IMR-90 (cell line): Measurements from ENCODE around the gene FASTKD1. TPM values are rescaled to one million over a fixed set of nuclear protein-coding genes. Genes with fewer than 3 reads are reported as not detected.

Experiments
- ATAC-seq: fragments of 200-7000 bp; cut with Tn5 transposase; 2 replicates; pipeline ENCODE4 v1.9.1; 2020; ENCODE audit warnings: low read depth, mild to moderate bottlenecking, moderate library complexity
- BruUV-seq: library from RNA; stranded (reverse); fragments of 400-500 nt; replicated peaks from 2 replicates; lab custom pipeline; 2021; lab: Mats Ljungman, UMichigan
- CTCF ChIA-PET: fragments of 300-600 bp; formaldehyde crosslinking; extraction: SDS; loops from one replicate; lab custom pipeline; 2021; ENCODE audit warnings: antibody characterized with exemption; lab: Yijun Ruan, JAX
- POLR2A ChIA-PET: fragments of 300-600 bp; sonication (Branson Sonifier 250); formaldehyde crosslinking; loops from one replicate; lab custom pipeline; 2022; ENCODE audit warnings: antibody characterized with exemption; ENCODE audit not compliant: unreplicated experiment; lab: Charles Lee
- DNase-seq: peaks from one replicate; pipeline ENCODE4 v3.0.0; 2013
- H2AFZ ChIP-seq: replicated peaks from 2 replicates; pipeline ENCODE3; 2013; ENCODE audit warnings: low read length, mild to moderate bottlenecking; ENCODE audit not compliant: poor library complexity
- H2AK5ac ChIP-seq: 2 replicates; pipeline ENCODE4 v1.6.1; 2013; ENCODE audit warnings: low read depth, low read length, inconsistent platforms
- H2AK9ac ChIP-seq: replicated peaks from 2 replicates; pipeline ENCODE3; 2013; ENCODE audit warnings: mild to moderate bottlenecking, low read depth, low read length, moderate library complexity; ENCODE audit not compliant: poor library complexity
- H2BK120ac ChIP-seq: 2 replicates; pipeline ENCODE4 v1.6.1; 2013; ENCODE audit warnings: low read depth, low read length, inconsistent platforms
- H2BK15ac ChIP-seq: 3 replicates; pipeline ENCODE4 v1.6.1; 2013; ENCODE audit warnings: low read depth, low read length, inconsistent platforms
- H2BK20ac ChIP-seq: 2 replicates; pipeline ENCODE4 v1.6.1; 2013; ENCODE audit warnings: low read depth, mild to moderate bottlenecking, inconsistent platforms, low read length, moderate library complexity
- H2BK5ac ChIP-seq: 2 replicates; pipeline ENCODE4 v1.6.1; 2013; ENCODE audit warnings: mild to moderate bottlenecking, low read depth, low read length, inconsistent platforms; ENCODE audit not compliant: poor library complexity, severe bottlenecking
- H3K14ac ChIP-seq: replicated peaks from 2 replicates; pipeline ENCODE4 v1.6.1; 2013; ENCODE audit warnings: low read depth, low read length, inconsistent platforms
- H3K18ac ChIP-seq: 2 replicates; pipeline ENCODE4 v1.6.1; 2013; ENCODE audit warnings: low read depth, low read length, control low read depth
- H3K23ac ChIP-seq: 2 replicates; pipeline ENCODE4 v1.6.1; 2013; ENCODE audit warnings: low read depth, low read length, inconsistent platforms
- H3K27ac ChIP-seq: 2 replicates; pipeline ENCODE4 v1.5.1; 2013; ENCODE audit warnings: mild to moderate bottlenecking, control low read depth, low read length; ENCODE audit not compliant: insufficient read depth
- H3K27me3 ChIP-seq: 2 replicates; pipeline ENCODE4 v1.6.1; 2013; ENCODE audit warnings: low read length; ENCODE audit not compliant: control insufficient read depth, insufficient read depth
- H3K36me3 ChIP-seq: 2 replicates; pipeline ENCODE4 v1.6.1; 2013; ENCODE audit warnings: low read length, mixed read lengths; ENCODE audit not compliant: control insufficient read depth, insufficient read depth
- H3K4ac ChIP-seq: 2 replicates; pipeline ENCODE4 v1.6.1; 2013; ENCODE audit warnings: low read depth, low read length, inconsistent platforms
- H3K4me1 ChIP-seq: 2 replicates; pipeline ENCODE4 v1.6.1; 2013; ENCODE audit warnings: low read length, mixed read lengths; ENCODE audit not compliant: control insufficient read depth, insufficient read depth
- H3K4me2 ChIP-seq: 2 replicates; pipeline ENCODE4 v1.6.1; 2013; ENCODE audit warnings: low read depth, mild to moderate bottlenecking, control low read depth, low read length, moderate library complexity
- H3K4me3 ChIP-seq: 2 replicates; pipeline ENCODE4 v1.5.1; 2013; ENCODE audit warnings: low read depth, mild to moderate bottlenecking, control low read depth, low read length, moderate library complexity; ENCODE audit not compliant: insufficient read depth
- H3K56ac ChIP-seq: 2 replicates; pipeline ENCODE4 v1.6.1; 2013; ENCODE audit warnings: low read length, inconsistent platforms; ENCODE audit not compliant: insufficient read depth; ENCODE audit errors: extremely low read depth
- H3K79me1 ChIP-seq, 2 experiments: 2 replicates each; pipeline ENCODE4 v1.6.1; 2013; ENCODE audit warnings: low read length in 2 of 2, inconsistent platforms in 1 of 2, low read depth in 1 of 2
- H3K9ac ChIP-seq: 2 replicates; pipeline ENCODE4 v1.6.1; 2013; ENCODE audit warnings: low read depth, low read length, control low read depth
- H3K9me1 ChIP-seq: 2 replicates; pipeline ENCODE4 v1.6.1; 2013; ENCODE audit warnings: low read length, inconsistent platforms; ENCODE audit not compliant: insufficient read depth
- H3K9me3 ChIP-seq: 2 replicates; pipeline ENCODE4 v1.6.1; 2013; ENCODE audit warnings: low read length; ENCODE audit not compliant: control insufficient read depth, insufficient read depth
- H4K20me1 ChIP-seq: 2 replicates; pipeline ENCODE4 v1.6.1; 2013; ENCODE audit warnings: low read length, inconsistent platforms; ENCODE audit not compliant: insufficient read depth
- H4K5ac ChIP-seq: 2 replicates; pipeline ENCODE4 v1.6.1; 2013; ENCODE audit warnings: mild to moderate bottlenecking, low read depth, low read length, control low read depth
- H4K8ac ChIP-seq, 2 experiments: 2 replicates each; pipeline ENCODE4 v1.6.1; 2013; ENCODE audit warnings: low read depth in 2 of 2, low read length in 2 of 2, control low read depth in 1 of 2, inconsistent platforms in 1 of 2
- H4K91ac ChIP-seq: 2 replicates; pipeline ENCODE4 v1.6.1; 2013; ENCODE audit warnings: low read depth, low read length, inconsistent platforms; ENCODE audit not compliant: insufficient read depth
- CHD1 ChIP-seq: IDR thresholded peaks from 2 replicates; pipeline ENCODE4 v1.6.1; 2012; ENCODE audit warnings: low read depth, low read length, improper control_type of control experiment
- ELK1 ChIP-seq: fragments of 150-350 bp; IDR thresholded peaks from 2 replicates; pipeline ENCODE4 v1.6.1; 2016; ENCODE audit warnings: low read depth, mild to moderate bottlenecking, low read length, moderate library complexity, borderline replicate concordance
- MAFK ChIP-seq: IDR thresholded peaks from 2 replicates; pipeline ENCODE4 v1.6.1; 2012; ENCODE audit warnings: low read depth, low read length, improper control_type of control experiment
- MAZ ChIP-seq: IDR thresholded peaks from 2 replicates; pipeline ENCODE4 v1.6.1; 2012; ENCODE audit warnings: low read depth, mild to moderate bottlenecking, low read length, improper control_type of control experiment, moderate library complexity, borderline replicate concordance
- NFE2L2 ChIP-seq: fragments of 150-350 bp; IDR thresholded peaks from 2 replicates; pipeline ENCODE4 v1.6.1; 2016; ENCODE audit warnings: low read depth, mild to moderate bottlenecking, low read length
- POLR2A ChIP-seq: IDR thresholded peaks from 2 replicates; pipeline ENCODE4 v1.6.1; 2012; ENCODE audit warnings: mild to moderate bottlenecking, low read depth, low read length
- USF2 ChIP-seq: fragments of 150-350 bp; IDR thresholded peaks from 2 replicates; pipeline ENCODE4 v1.6.1; 2017; ENCODE audit warnings: mild to moderate bottlenecking, antibody characterized with exemption, low read length, low read depth
- WGBS, 2 experiments: methylation state at CpG; one replicate each; pipeline versions ENCODE4 v1.1.5 to v1.1.7; 2013; ENCODE audit warnings: missing lambda C conversion rate in 2 of 2; ENCODE audit not compliant: insufficient read length in 1 of 2; ENCODE audit errors: extremely low coverage in 2 of 2; 5-methylcytosine and 5-hydroxymethylcytosine counted together
- dilution Hi-C: fragments of 300-500 bp; cut with HindIII; formaldehyde crosslinking; loops from one replicate; pipeline ENCODE4 v1.14.3; 2018; ENCODE audit warnings: low sequenced_read_pairs; ENCODE audit not compliant: unreplicated experiment
- in situ Hi-C: fragments of 300-500 bp; cut with MboI; formaldehyde crosslinking; loops from 3 replicates; pipeline ENCODE4 v1.14.3; 2019; ENCODE audit warnings: low sequenced_read_pairs, inconsistent platforms, mixed read lengths
- intact Hi-C: fragments of 100-400 bp; cut with micrococcal nuclease; formaldehyde crosslinking; loops from 2 replicates; pipeline ENCODE4 v1.10.0; 2022
- polyA plus RNA-seq, 3 experiments: library from polyadenylated mRNA; depleted of rRNA; stranded (reverse); fragments of >200 nt; gene quantifications; 2 replicates each; pipeline ENCODE4 v1.2.3, GENCODE V29; 2012; ENCODE audit warnings: low replicate concordance in 1 of 3
- total RNA-seq: library from RNA; depleted of rRNA; stranded (reverse); fragments of >200 nt; gene quantifications from 2 replicates; pipeline ENCODE4 v1.2.3, GENCODE V29; 2012

The FASTKD1 gene
- total and polyA plus RNA-seq, 2 of the 4 experiments (the other 2 are of a cell fraction), result 11.4 to 11.5 TPM

GRCh38 chr2:169572189-169572588 is 1.5 kb downstream of the FASTKD1 start:
- Histone ChIP-seq H3K36me3 (no peaks in the 10 kb centered on the region), H3K56ac (no peak overlapping the region), H2AFZ (no peak overlapping the region), H3K9ac (no peak overlapping the region), H3K23ac (no peak overlapping the region), H3K18ac (no peak overlapping the region), H3K27me3 (no peaks in the 10 kb centered on the region), H3K9me3 (no peaks in the 10 kb centered on the region), H4K91ac (no peak overlapping the region), H3K4ac (no peak overlapping the region), H3K79me1 (peaks cover 0 to 20% of the 10 kb centered on the region in 2 experiments; a peak in 3 of 4 replicates), H4K5ac (no peak overlapping the region), H3K4me3 (no peak overlapping the region), H4K8ac (no peak overlapping the region), H2BK5ac (no peak overlapping the region), H3K27ac (no peak overlapping the region), H4K20me1 (no peaks in the 10 kb centered on the region), H2BK20ac (no peak overlapping the region), H3K9me1 (no peaks in the 10 kb centered on the region), H3K4me1 (no peaks in the 10 kb centered on the region), H2AK9ac (no peak overlapping the region), H3K14ac (no peak overlapping the region), H2BK120ac (no peak overlapping the region), H3K4me2 (no peak overlapping the region), H2AK5ac (no peak overlapping the region), H2BK15ac (no peak overlapping the region)
- no peak for TF ChIP-seq ELK1
- no peak for TF ChIP-seq MAFK
- no peak for TF ChIP-seq MAZ
- TF ChIP-seq NFE2L2, result no peak
- TF ChIP-seq CHD1, result no peak
- TF ChIP-seq USF2, result no peak
- TF ChIP-seq POLR2A, result no peak
- no TSS peak for BruUV-seq
- no peak for ATAC-seq
- POLR2A ChIA-PET, result no interaction called here
- in situ Hi-C loops, result no loop called here
- intact Hi-C loops, result loop anchor here (10.0 kb wide), 1 partner anchor 223 kb away; the partner anchor contains the start of gene SSB
- no peak for DNase-seq
- WGBS, 2 experiments, result no CpG with 5 or more reads among the region's 1 CpG
- dilution Hi-C loops, result no loop called here
- CTCF ChIA-PET, result interaction anchor here (0.7 to 1.0 kb wide), 2 partner anchors 42 to 1861 kb away, joined by 3 read pairs; no protein-coding TSS in a partner anchor
